ENCODE measurements around the gene RHOA. TPM values are rescaled to one million over a fixed set of nuclear protein-coding genes. Genes with fewer than 3 reads are reported as not detected.

The RHOA gene
- total RNA-seq, 2 donors from 2014 or later, result 216 to 252 TPM

- H3K27me3 ChIP-seq, result no peaks in the 10 kb centered on the region
- DNase-seq, result no peak
- intact Hi-C loops (cut with DNase I), result no loop called here
- H3K4me1 ChIP-seq, result peaks cover 9% of the 10 kb centered on the region
- TF ChIP-seq POLR2A (IDR thresholded peaks at IDR 0.05), result no peak
- TF ChIP-seq, protein P1, sequence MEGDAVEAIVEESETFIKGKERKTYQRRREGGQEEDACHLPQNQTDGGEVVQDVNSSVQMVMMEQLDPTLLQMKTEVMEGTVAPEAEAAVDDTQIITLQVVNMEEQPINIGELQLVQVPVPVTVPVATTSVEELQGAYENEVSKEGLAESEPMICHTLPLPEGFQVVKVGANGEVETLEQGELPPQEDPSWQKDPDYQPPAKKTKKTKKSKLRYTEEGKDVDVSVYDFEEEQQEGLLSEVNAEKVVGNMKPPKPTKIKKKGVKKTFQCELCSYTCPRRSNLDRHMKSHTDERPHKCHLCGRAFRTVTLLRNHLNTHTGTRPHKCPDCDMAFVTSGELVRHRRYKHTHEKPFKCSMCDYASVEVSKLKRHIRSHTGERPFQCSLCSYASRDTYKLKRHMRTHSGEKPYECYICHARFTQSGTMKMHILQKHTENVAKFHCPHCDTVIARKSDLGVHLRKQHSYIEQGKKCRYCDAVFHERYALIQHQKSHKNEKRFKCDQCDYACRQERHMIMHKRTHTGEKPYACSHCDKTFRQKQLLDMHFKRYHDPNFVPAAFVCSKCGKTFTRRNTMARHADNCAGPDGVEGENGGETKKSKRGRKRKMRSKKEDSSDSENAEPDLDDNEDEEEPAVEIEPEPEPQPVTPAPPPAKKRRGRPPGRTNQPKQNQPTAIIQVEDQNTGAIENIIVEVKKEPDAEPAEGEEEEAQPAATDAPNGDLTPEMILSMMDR (IDR thresholded peaks at IDR 0.05), result no peak
- H3K36me3 ChIP-seq (replicated peaks in 1 of 2; ENCODE audit: insufficient read depth in 1 of 2, low read depth in 2 of 2), result no peaks in the 10 kb centered on the region
- H3K9me3 ChIP-seq, result no peaks in the 10 kb centered on the region
- no peak overlapping the region for H3K27ac ChIP-seq
- ATAC-seq, result no peak
- no peak overlapping the region for H3K4me3 ChIP-seq
- WGBS, 2 donors, result 79 to 80% methylated on average over 5 of the region's 5 CpGs
These were observed 28.4 kb downstream of the RHOA start for GRCh38 chr3:49383387-49383786.

GRCh38 chr3:49378249-49378895, 33.4 kb downstream of the RHOA start:
- intact Hi-C loops (cut with DNase I), result no loop called here
- TF ChIP-seq POLR2A (IDR thresholded peaks at IDR 0.05), result no peak
- TF ChIP-seq, protein P1 (IDR thresholded peaks at IDR 0.05), result no peak
- no peak overlapping the region for H3K4me3 ChIP-seq
- peaks cover 0 to 3% of the 10 kb centered on the region in 2 donors for H3K36me3 ChIP-seq (replicated peaks in 1 of 2; ENCODE audit: insufficient read depth in 1 of 2, low read depth in 2 of 2)
- no peaks in the 10 kb centered on the region for H3K4me1 ChIP-seq
- H3K27ac ChIP-seq, result no peak overlapping the region
- WGBS, 2 donors, result 92 to 94% methylated on average over 11 of the region's 11 CpGs
- H3K9me3 ChIP-seq, result no peaks in the 10 kb centered on the region
- ATAC-seq (no peak), DNase-seq (peak in 1 of 4 donors; percentile 11)
- no peaks in the 10 kb centered on the region for H3K27me3 ChIP-seq

DNA sequence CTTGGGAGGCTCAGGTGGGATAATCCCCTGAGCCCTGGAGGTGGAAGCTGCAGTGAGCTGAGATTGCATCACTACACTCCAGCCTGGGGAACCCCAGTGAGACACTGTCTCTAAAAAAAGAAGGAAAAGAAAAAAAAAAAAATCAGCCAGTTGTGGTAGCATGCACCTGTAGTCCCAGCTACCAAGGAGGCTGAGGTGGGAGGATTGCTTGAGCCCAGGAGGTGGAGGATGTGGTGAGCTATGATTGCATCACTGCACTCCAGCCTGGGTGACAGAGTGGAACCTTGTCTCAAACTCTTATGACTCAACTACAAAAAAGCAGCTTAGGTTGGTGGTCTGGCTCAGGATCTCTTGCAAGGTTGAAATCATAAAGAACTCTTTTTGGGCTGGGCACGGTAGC, 34.3 kb downstream of the RHOA start:
- DNase-seq (no peak), ATAC-seq (no peak)
- TF ChIP-seq POLR2A (IDR thresholded peaks at IDR 0.05), result no peak
- TF ChIP-seq, protein P1 (IDR thresholded peaks at IDR 0.05), result no peak
- H3K4me1 ChIP-seq, result no peaks in the 10 kb centered on the region
- no peaks in the 10 kb centered on the region for H3K27me3 ChIP-seq
- intact Hi-C loops (cut with DNase I), result no loop called here
- H3K9me3 ChIP-seq, result no peaks in the 10 kb centered on the region
- H3K27ac ChIP-seq, result no peak overlapping the region
- WGBS, 2 donors, result 100% methylated on average over 1 of the region's 1 CpG; no CpG with 5 or more reads in 1 of the 2 donors
- peaks cover 0 to 11% of the 10 kb centered on the region in 2 donors for H3K36me3 ChIP-seq (replicated peaks in 1 of 2; ENCODE audit: insufficient read depth in 1 of 2, low read depth in 2 of 2)
- H3K4me3 ChIP-seq, result no peak overlapping the region

DNA sequence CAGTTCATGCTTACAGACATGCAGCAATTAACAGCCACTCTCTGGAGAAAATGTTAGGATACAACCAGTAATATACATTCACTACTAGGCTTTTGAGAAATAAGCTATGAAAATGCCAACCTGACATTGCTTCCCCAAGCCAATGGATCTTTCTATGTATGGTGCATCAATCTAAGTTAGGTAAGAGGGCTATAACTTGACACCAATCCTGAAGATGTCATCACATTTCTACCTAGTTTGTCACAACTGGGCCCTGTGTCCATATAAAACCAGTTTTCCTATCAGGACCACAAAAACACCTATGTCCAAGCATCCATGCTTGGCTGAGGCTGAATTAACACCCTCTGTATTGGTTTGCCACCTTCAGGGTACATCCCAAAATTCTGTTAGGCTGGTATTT, 39.8 kb downstream of the RHOA start:
- Histone ChIP-seq H3K4me1 (no peaks in the 10 kb centered on the region), H3K9me3 (no peaks in the 10 kb centered on the region), H3K27ac (no peak overlapping the region), H3K27me3 (no peaks in the 10 kb centered on the region), H3K36me3 (replicated peaks in 1 of 2; ENCODE audit: insufficient read depth in 1 of 2, low read depth in 2 of 2) (peaks cover 4 to 18% of the 10 kb centered on the region in 2 donors), H3K4me3 (no peak overlapping the region)
- no peak for TF ChIP-seq POLR2A (IDR thresholded peaks at IDR 0.05)
- no peak for ATAC-seq
- no peak for DNase-seq
- intact Hi-C loops (cut with DNase I), result no loop called here

GRCh38 chr3:49370585-49371290, 41.0 kb downstream of the RHOA start:
- Histone ChIP-seq H3K36me3 (replicated peaks in 1 of 2; ENCODE audit: insufficient read depth in 1 of 2, low read depth in 2 of 2) (peaks cover 4 to 22% of the 10 kb centered on the region in 2 donors), H3K9me3 (no peaks in the 10 kb centered on the region), H3K27me3 (no peaks in the 10 kb centered on the region), H3K27ac (no peak overlapping the region), H3K4me1 (no peaks in the 10 kb centered on the region), H3K4me3 (no peak overlapping the region)
- TF ChIP-seq, protein P1 (IDR thresholded peaks at IDR 0.05), result no peak
- no peak for TF ChIP-seq POLR2A (IDR thresholded peaks at IDR 0.05)
- no peak for DNase-seq
- ATAC-seq, result no peak
- intact Hi-C loops (cut with DNase I), result no loop called here
- WGBS, 2 donors, result 88 to 90% methylated on average over 6 of the region's 6 CpGs
